Measurements from ENCODE around the gene RFX7.

GRCh38 chr15:56207711-56208110 lies 36.0 kb downstream of the RFX7 start:
- TF ChIP-seq, protein P1, sequence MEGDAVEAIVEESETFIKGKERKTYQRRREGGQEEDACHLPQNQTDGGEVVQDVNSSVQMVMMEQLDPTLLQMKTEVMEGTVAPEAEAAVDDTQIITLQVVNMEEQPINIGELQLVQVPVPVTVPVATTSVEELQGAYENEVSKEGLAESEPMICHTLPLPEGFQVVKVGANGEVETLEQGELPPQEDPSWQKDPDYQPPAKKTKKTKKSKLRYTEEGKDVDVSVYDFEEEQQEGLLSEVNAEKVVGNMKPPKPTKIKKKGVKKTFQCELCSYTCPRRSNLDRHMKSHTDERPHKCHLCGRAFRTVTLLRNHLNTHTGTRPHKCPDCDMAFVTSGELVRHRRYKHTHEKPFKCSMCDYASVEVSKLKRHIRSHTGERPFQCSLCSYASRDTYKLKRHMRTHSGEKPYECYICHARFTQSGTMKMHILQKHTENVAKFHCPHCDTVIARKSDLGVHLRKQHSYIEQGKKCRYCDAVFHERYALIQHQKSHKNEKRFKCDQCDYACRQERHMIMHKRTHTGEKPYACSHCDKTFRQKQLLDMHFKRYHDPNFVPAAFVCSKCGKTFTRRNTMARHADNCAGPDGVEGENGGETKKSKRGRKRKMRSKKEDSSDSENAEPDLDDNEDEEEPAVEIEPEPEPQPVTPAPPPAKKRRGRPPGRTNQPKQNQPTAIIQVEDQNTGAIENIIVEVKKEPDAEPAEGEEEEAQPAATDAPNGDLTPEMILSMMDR (IDR thresholded peaks at IDR 0.05): no peak
- TF ChIP-seq POLR2A (IDR thresholded peaks at IDR 0.05): no peak

Data from transverse colon (tissue), 3 donors.